GM18861 (cell line): Measurements from ENCODE around the gene ASTN2.

Experiments
- ATAC-seq: cut with Tn5 transposase; IDR thresholded peaks from one replicate; pipeline ENCODE4 v1.9.1; 2021; ENCODE audit not compliant: unreplicated experiment

ASTN2 gene

GRCh38 chr9:116411506-116411905, 1003.4 kb downstream of the ASTN2 start:
- no peak for ATAC-seq

GRCh38 chr9:116409638-116410037, 1005.2 kb downstream of the ASTN2 start:
- no peak for ATAC-seq

GRCh38 chr9:116409129-116409528, 1005.7 kb downstream of the ASTN2 start:
- no peak for ATAC-seq

GRCh38 chr9:116406469-116406868, 1008.4 kb downstream of the ASTN2 start:
- ATAC-seq = no peak

GRCh38 chr9:116405321-116405720, 1009.5 kb downstream of the ASTN2 start:
- no peak for ATAC-seq

- ATAC-seq = no peak
These were observed 1010.6 kb downstream of the ASTN2 start for GRCh38 chr9:116404228-116404627.

- ATAC-seq = no peak
These were observed 1011.7 kb downstream of the ASTN2 start for GRCh38 chr9:116403171-116403570.

- no peak for ATAC-seq
These were observed 1019.2 kb downstream of the ASTN2 start for GRCh38 chr9:116395699-116396037.

GRCh38 chr9:116394894-116395698, 1019.8 kb downstream of the ASTN2 start:
- no peak for ATAC-seq

- ATAC-seq = no peak
These were observed 1020.8 kb downstream of the ASTN2 start for GRCh38 chr9:116394070-116394469.

GRCh38 chr9:116393198-116393597, 1021.7 kb downstream of the ASTN2 start:
- no peak for ATAC-seq

- no peak for ATAC-seq
These were observed 1023.5 kb downstream of the ASTN2 start for GRCh38 chr9:116391306-116391900.

GRCh38 chr9:116390303-116391228, 1024.3 kb downstream of the ASTN2 start:
- ATAC-seq = peak; percentile 74

GRCh38 chr9:116389541-116390302, 1025.1 kb downstream of the ASTN2 start:
- no peak for ATAC-seq

GRCh38 chr9:116387934-116388698, 1026.7 kb downstream of the ASTN2 start:
- ATAC-seq = peak; percentile 47

- ATAC-seq = no peak
These were observed 1030.9 kb downstream of the ASTN2 start for GRCh38 chr9:116383936-116384335.

GRCh38 chr9:116383133-116383532, 1031.7 kb downstream of the ASTN2 start:
- ATAC-seq = no peak

GRCh38 chr9:116382053-116382452, 1032.8 kb downstream of the ASTN2 start:
- ATAC-seq = no peak

- no peak for ATAC-seq
These were observed 1033.5 kb downstream of the ASTN2 start for GRCh38 chr9:116381350-116381749.

GRCh38 chr9:116380496-116380995, 1034.3 kb downstream of the ASTN2 start:
- no peak for ATAC-seq
